Right lung (tissue), 10 donors: ENCODE measurements around the gene OR13C3. TPM values are rescaled to one million over a fixed set of nuclear protein-coding genes. Genes with fewer than 3 reads are reported as not detected.
"Not testable (repeated sequence)": the region's sequence is repeated elsewhere in the genome, so short reads cannot be mapped to it uniquely, and the experiment has no call there.

Experiments used
- DNase-seq, 2 donors: peaks; one replicate each; pipeline ENCODE4 v3.0.0-alpha.2; 2013
- long read RNA-seq, 8 donors: transcript quantifications; one replicate each; lab custom pipeline, GENCODE V29; 2026
- polyA plus RNA-seq, 5 donors: library from polyadenylated mRNA; unstranded; fragments of 120-200 nt; gene quantifications; one replicate each; pipeline versions ENCODE4 v1.2.1 to v1.2.3, GENCODE V29; 2013; ENCODE audit warnings: inconsistent platforms in 1 of 5, low replicate concordance in 1 of 5; ENCODE audit not compliant: insufficient read length in 5 of 5, insufficient read depth in 1 of 5

OR13C3 gene
- not detected for polyA plus RNA-seq
- long read RNA-seq, donor 1: 0 reads
- long read RNA-seq, donor 2: 0 reads
- long read RNA-seq, donor 3: 0 reads
- long read RNA-seq, donor 4: 0 reads
- long read RNA-seq, donor 5: 0 reads
- long read RNA-seq, donor 6: 0 reads
- long read RNA-seq, donor 7: 0 reads
- long read RNA-seq, donor 8: 0 reads

GRCh38 chr9:104536756-104537155, at the start of gene OR13C3:
Gene OR13C3, minus strand, starts transcription at chr9:104536856. Its CDS starts 133 bp downstream, at chr9:104536723.
- no peak for DNase-seq

GRCh38 chr9:104580562-104580961, 43.9 kb upstream of the OR13C3 start:
- DNase-seq: no peak

- no peak for DNase-seq
These were observed 40.6 kb upstream of the OR13C3 start for GRCh38 chr9:104577263-104577662.

- no peak for DNase-seq
These were observed 38.8 kb upstream of the OR13C3 start for GRCh38 chr9:104575456-104575855.

GRCh38 chr9:104572612-104573011, 36.0 kb upstream of the OR13C3 start:
- no peak for DNase-seq

- DNase-seq: no peak
These were observed 32.2 kb upstream of the OR13C3 start, which contains the start of gene OR13C8 for GRCh38 chr9:104568868-104569267. Gene OR13C8, plus strand, starts transcription at chr9:104569168. Its CDS starts 0 bp downstream, at chr9:104569168.

GRCh38 chr9:104564358-104564757, 27.7 kb upstream of the OR13C3 start:
- no peak for DNase-seq

- DNase-seq: no peak
These were observed 20.4 kb upstream of the OR13C3 start for GRCh38 chr9:104556830-104557634.

- no peak for DNase-seq
These were observed 18.9 kb upstream of the OR13C3 start for GRCh38 chr9:104555521-104555920.

- no peak for DNase-seq
These were observed 16.6 kb upstream of the OR13C3 start for GRCh38 chr9:104553261-104553660.

GRCh38 chr9:104544644-104545043, 8.0 kb upstream of the OR13C3 start:
- no peak for DNase-seq

- DNase-seq: no peak
These were observed 2.6 kb upstream of the OR13C3 start for GRCh38 chr9:104539275-104539674.

- no peak for DNase-seq
These were observed 9.5 kb downstream of the OR13C3 start, which contains the start of gene OR13C4 for GRCh38 chr9:104527109-104527508. Gene OR13C4, minus strand, starts transcription at chr9:104527209. Its CDS starts 0 bp downstream, at chr9:104527209.

- DNase-seq: not testable (repeated sequence)
These were observed 16.4 kb downstream of the OR13C3 start for GRCh38 chr9:104520241-104520640.

- no peak for DNase-seq
These were observed 21.8 kb downstream of the OR13C3 start for GRCh38 chr9:104514901-104515300.

GRCh38 chr9:104506565-104506964, 30.1 kb downstream of the OR13C3 start:
- no peak for DNase-seq

GRCh38 chr9:104503963-104504362, 32.7 kb downstream of the OR13C3 start, which contains the start of gene OR13F1:
Gene OR13F1, plus strand, starts transcription at chr9:104504263. Its CDS starts 0 bp downstream, at chr9:104504263.
- no peak for DNase-seq

GRCh38 chr9:104503440-104503839, 33.2 kb downstream of the OR13C3 start:
- no peak for DNase-seq

GRCh38 chr9:104494808-104495207, 41.8 kb downstream of the OR13C3 start:
- no peak for DNase-seq
